CD4-positive, alpha-beta T cell treated with Interleukin-15 for 4 hours (primary cell): ENCODE measurements around the gene RASSF3.
A peak's percentile ranks its signal among the peaks of the same experiment; 100 is the strongest.
"Not testable (repeated sequence)": the region's sequence is repeated elsewhere in the genome, so short reads cannot be mapped to it uniquely, and the experiment has no call there.

Experiments
- DNase-seq: peaks from one replicate; pipeline ENCODE4 v3.0.0-alpha.2; 2020; ENCODE audit warnings: low spot score

Gene RASSF3

GRCh38 chr12:64670019-64670418 is 59.7 kb downstream of the RASSF3 start:
- DNase-seq: no peak

GRCh38 chr12:64670919-64671639 is 60.8 kb downstream of the RASSF3 start:
- peak; percentile 54 for DNase-seq

GRCh38 chr12:64671681-64672080 is 61.4 kb downstream of the RASSF3 start:
- DNase-seq: no peak

GRCh38 chr12:64672925-64673409 is 62.7 kb downstream of the RASSF3 start:
- no peak for DNase-seq

- DNase-seq: no peak
Measured at GRCh38 chr12:64673490-64674169, 63.3 kb downstream of the RASSF3 start.

GRCh38 chr12:64674367-64674922 is 64.2 kb downstream of the RASSF3 start:
- peak; percentile 72 for DNase-seq

- no peak for DNase-seq
Measured at GRCh38 chr12:64675795-64676194, 65.5 kb downstream of the RASSF3 start.

- DNase-seq: no peak
Measured at GRCh38 chr12:64678248-64678647, 68.0 kb downstream of the RASSF3 start.

- no peak for DNase-seq
Measured at GRCh38 chr12:64678835-64679234, 68.5 kb downstream of the RASSF3 start.

GRCh38 chr12:64679487-64680001 is 69.2 kb downstream of the RASSF3 start:
- DNase-seq: peak; percentile 83

GRCh38 chr12:64680235-64680634 is 69.9 kb downstream of the RASSF3 start:
- no peak for DNase-seq

GRCh38 chr12:64681200-64682052 is 71.1 kb downstream of the RASSF3 start:
- no peak for DNase-seq

GRCh38 chr12:64682572-64683277 is 72.4 kb downstream of the RASSF3 start:
- no peak for DNase-seq

- DNase-seq: no peak
Measured at GRCh38 chr12:64683816-64684543, 73.7 kb downstream of the RASSF3 start.

- peak; percentile 74 for DNase-seq
Measured at GRCh38 chr12:64685050-64685449, 74.8 kb downstream of the RASSF3 start.

GRCh38 chr12:64685605-64686004 is 75.3 kb downstream of the RASSF3 start:
- no peak for DNase-seq

GRCh38 chr12:64687816-64688215 is 77.5 kb downstream of the RASSF3 start:
- DNase-seq: no peak

- DNase-seq: no peak
Measured at GRCh38 chr12:64688219-64688618, 77.9 kb downstream of the RASSF3 start.

GRCh38 chr12:64688715-64689114 is 78.4 kb downstream of the RASSF3 start:
- no peak for DNase-seq

GRCh38 chr12:64690236-64690635 is 79.9 kb downstream of the RASSF3 start:
- DNase-seq: not testable (repeated sequence)
